PC-3 (cell line): ENCODE data around the gene GET3. TPM values are rescaled to one million over a fixed set of nuclear protein-coding genes. Genes with fewer than 3 reads are reported as not detected.
"Not testable (repeated sequence)": the region's sequence is repeated elsewhere in the genome, so short reads cannot be mapped to it uniquely, and the experiment has no call there.

Experiments
- ATAC-seq: fragments of 200-7000 bp; cut with Tn5 transposase; 2 replicates; pipeline ENCODE4 v1.9.1; 2020; ENCODE audit warnings: mild to moderate bottlenecking, moderate library complexity
- BruUV-seq: library from RNA; stranded (reverse); fragments of 400-500 nt; replicated peaks from 2 replicates; lab custom pipeline; 2021; lab: Mats Ljungman, UMichigan
- CTCF ChIA-PET: fragments of 300-600 bp; sonication (Branson Sonifier 250); formaldehyde crosslinking; loops from one replicate; lab custom pipeline; 2022; ENCODE audit warnings: antibody characterized with exemption; lab: Charles Lee
- POLR2A ChIA-PET: fragments of 300-600 bp; sonication (Branson Sonifier 250); formaldehyde crosslinking; loops from one replicate; lab custom pipeline; 2022; ENCODE audit warnings: antibody characterized with exemption; ENCODE audit not compliant: unreplicated experiment; lab: Charles Lee
- DNase-seq: peaks from one replicate; pipeline ENCODE4 v3.0.0-alpha.2; 2015
- H2AFZ ChIP-seq: fragments of 300-600 bp; sonication (generic); 2 replicates; pipeline ENCODE4 v1.6.0; 2016; ENCODE audit warnings: antibody characterized with exemption, low read length
- H3F3A ChIP-seq: fragments of 300-600 bp; sonication (generic); one replicate; pipeline ENCODE4 v1.6.0; 2017; ENCODE audit warnings: antibody characterized with exemption, low read length, control low read depth, mild to moderate bottlenecking; ENCODE audit not compliant: unreplicated experiment
- H3K27ac ChIP-seq: fragments of 300-600 bp; sonication (generic); 2 replicates; pipeline ENCODE4 v1.5.1; 2016; ENCODE audit warnings: mild to moderate bottlenecking, low read length
- H3K27me3 ChIP-seq: fragments of 300-600 bp; sonication (generic); 2 replicates; pipeline ENCODE4 v1.6.1; 2016; ENCODE audit warnings: low read length, mixed read lengths
- H3K36me3 ChIP-seq: fragments of 300-600 bp; sonication (generic); 2 replicates; pipeline ENCODE4 v1.6.1; 2016; ENCODE audit warnings: low read depth, mixed run types, low read length, mixed read lengths
- H3K4me1 ChIP-seq: fragments of 300-600 bp; sonication (generic); 2 replicates; pipeline ENCODE4 v1.5.1; 2016; ENCODE audit warnings: low read length; ENCODE audit not compliant: insufficient read depth
- H3K4me2 ChIP-seq: fragments of 300-600 bp; sonication (generic); 2 replicates; pipeline ENCODE4 v1.6.0; 2016; ENCODE audit warnings: low read length
- H3K4me3 ChIP-seq: fragments of 300-600 bp; sonication (generic); 2 replicates; pipeline ENCODE4 v1.5.1; 2016; ENCODE audit warnings: mild to moderate bottlenecking, low read length, mixed read lengths
- H3K79me2 ChIP-seq: fragments of 300-600 bp; sonication (generic); 2 replicates; pipeline ENCODE4 v1.6.1; 2017; ENCODE audit warnings: low read length, mixed read lengths
- H3K9ac ChIP-seq: fragments of 300-600 bp; sonication (generic); 2 replicates; pipeline ENCODE4 v1.6.0; 2016; ENCODE audit warnings: mild to moderate bottlenecking, low read length
- H3K9me2 ChIP-seq: fragments of 300-600 bp; sonication (generic); replicated peaks from 2 replicates; pipeline ENCODE4 v1.6.1; 2016; ENCODE audit warnings: mixed run types, low read length, mixed read lengths
- H3K9me3 ChIP-seq: fragments of 300-600 bp; sonication (generic); 2 replicates; pipeline ENCODE4 v1.6.1; 2016; ENCODE audit warnings: low read length, mixed read lengths
- H4K20me1 ChIP-seq: fragments of 300-600 bp; sonication (generic); 2 replicates; pipeline ENCODE4 v1.6.1; 2016; ENCODE audit warnings: low read length, mixed read lengths
- EZH2 ChIP-seq: fragments of 300-600 bp; sonication (generic); IDR thresholded peaks from one replicate; pipeline ENCODE4 v1.6.1; 2017; ENCODE audit warnings: antibody characterized with exemption, mild to moderate bottlenecking, low read length; ENCODE audit not compliant: unreplicated experiment
- EZH2phosphoT487 ChIP-seq: fragments of 300-600 bp; sonication (generic); IDR thresholded peaks from 2 replicates; pipeline ENCODE4 v1.6.1; 2018; ENCODE audit warnings: mild to moderate bottlenecking, antibody characterized with exemption, low read length, borderline replicate concordance
- intact Hi-C: fragments of 100-400 bp; cut with micrococcal nuclease; formaldehyde crosslinking; loops from 2 replicates; pipeline ENCODE4 v1.9.0; 2023
- total RNA-seq: library from RNA; depleted of rRNA; stranded (reverse); fragments of >200 nt; gene quantifications from 2 replicates; pipeline ENCODE4 v1.2.3, GENCODE V29; 2014
- TF ChIP-seq, protein P1 (sequence below): fragments of 300-600 bp; sonication (generic); conservative IDR thresholded peaks from 2 replicates; pipeline ENCODE4 v1.5.1; 2017; ENCODE audit warnings: antibody characterized with exemption, low read depth, mild to moderate bottlenecking, low read length

The GET3 gene
- total RNA-seq, 1 experiment from 2014 or later, result 264 TPM

DNA sequence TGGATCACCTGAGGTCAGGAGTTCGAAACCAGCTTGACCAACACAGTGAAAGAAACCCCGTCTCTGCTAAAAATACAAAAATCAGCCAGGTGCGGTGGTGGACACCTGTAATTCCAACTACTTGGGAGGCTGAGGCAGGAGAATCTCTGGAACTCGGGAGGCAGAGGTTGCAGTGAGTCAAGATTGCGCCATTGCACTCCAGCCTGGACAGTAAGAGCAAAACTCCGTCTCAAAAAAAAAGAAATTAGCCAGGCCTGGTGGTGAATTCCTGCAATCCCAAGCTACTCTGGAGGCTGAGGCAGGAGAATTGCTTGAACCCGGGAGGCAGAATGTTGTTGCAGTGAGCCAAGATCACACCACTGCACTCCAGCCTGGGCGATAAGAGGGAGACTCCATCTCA lies 28.7 kb upstream of the GET3 start:
- no TSS peak for BruUV-seq

DNA sequence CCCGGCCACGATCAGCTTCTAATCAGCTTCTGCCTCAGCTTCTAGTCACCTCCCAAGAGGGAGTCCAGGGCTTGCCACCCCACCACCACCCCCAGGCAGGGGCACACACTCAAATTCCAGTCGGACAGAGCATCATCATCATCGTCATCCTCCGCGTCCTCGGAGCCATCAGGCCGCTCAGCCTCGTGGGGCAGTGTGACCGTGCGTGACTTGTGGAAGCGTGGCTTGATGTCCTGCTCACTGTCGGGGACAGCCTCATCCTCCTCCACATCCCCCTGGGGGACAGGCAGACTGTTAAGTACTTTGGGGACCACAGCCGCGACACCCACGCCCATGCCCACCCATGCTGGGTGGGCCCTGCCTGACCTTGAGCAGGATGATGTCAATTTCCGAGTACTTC lies 26.1 kb upstream of the GET3 start:
- TF ChIP-seq EZH2phosphoT487, result no peak
- no peak for TF ChIP-seq EZH2
- peaks cover 74% of the 10 kb centered on the region for H3K36me3 ChIP-seq
- no peak overlapping the region for H3K9ac ChIP-seq
- no peaks in the 10 kb centered on the region for H3K27me3 ChIP-seq
- H3K4me2 ChIP-seq, result no peak overlapping the region
- ATAC-seq, result no peak
- no peak for DNase-seq
- no peaks in the 10 kb centered on the region for H3K4me1 ChIP-seq
- H3K27ac ChIP-seq, result no peak overlapping the region
- no peaks in the 10 kb centered on the region for H3F3A ChIP-seq
- no peak overlapping the region for H3K4me3 ChIP-seq
- H3K9me2 ChIP-seq, result no peaks in the 10 kb centered on the region
- ChIA-PET CTCF (no interaction called here), POLR2A (interaction anchor here (0.6 kb wide), 1 partner anchor 11 kb away, joined by 3 read pairs; no protein-coding TSS in a partner anchor)
- H3K79me2 ChIP-seq, result peaks cover 9% of the 10 kb centered on the region
- BruUV-seq, result no TSS peak
- intact Hi-C loops, result no loop called here
- no peaks in the 10 kb centered on the region for H4K20me1 ChIP-seq
- no peaks in the 10 kb centered on the region for H3K9me3 ChIP-seq
- H2AFZ ChIP-seq, result no peak overlapping the region

More for the DNA sequence above, 28.7 kb upstream of the GET3 start:
- Histone ChIP-seq H3K27ac (no peak overlapping the region), H3K79me2 (no peaks in the 10 kb centered on the region), H3K9ac (no peak overlapping the region), H4K20me1 (no peaks in the 10 kb centered on the region), H3K9me2 (no peaks in the 10 kb centered on the region), H3F3A (no peaks in the 10 kb centered on the region), H3K4me2 (no peak overlapping the region), H3K4me3 (no peak overlapping the region), H3K4me1 (no peaks in the 10 kb centered on the region), H3K36me3 (peaks cover 70% of the 10 kb centered on the region), H3K27me3 (no peaks in the 10 kb centered on the region), H2AFZ (no peak overlapping the region), H3K9me3 (no peaks in the 10 kb centered on the region)
- ChIA-PET POLR2A (no interaction called here), CTCF (no interaction called here)
- intact Hi-C loops, result no loop called here
- DNase-seq (no peak), ATAC-seq (no peak)
- TF ChIP-seq EZH2 (no peak), EZH2phosphoT487 (no peak)
- TF ChIP-seq, protein P1, sequence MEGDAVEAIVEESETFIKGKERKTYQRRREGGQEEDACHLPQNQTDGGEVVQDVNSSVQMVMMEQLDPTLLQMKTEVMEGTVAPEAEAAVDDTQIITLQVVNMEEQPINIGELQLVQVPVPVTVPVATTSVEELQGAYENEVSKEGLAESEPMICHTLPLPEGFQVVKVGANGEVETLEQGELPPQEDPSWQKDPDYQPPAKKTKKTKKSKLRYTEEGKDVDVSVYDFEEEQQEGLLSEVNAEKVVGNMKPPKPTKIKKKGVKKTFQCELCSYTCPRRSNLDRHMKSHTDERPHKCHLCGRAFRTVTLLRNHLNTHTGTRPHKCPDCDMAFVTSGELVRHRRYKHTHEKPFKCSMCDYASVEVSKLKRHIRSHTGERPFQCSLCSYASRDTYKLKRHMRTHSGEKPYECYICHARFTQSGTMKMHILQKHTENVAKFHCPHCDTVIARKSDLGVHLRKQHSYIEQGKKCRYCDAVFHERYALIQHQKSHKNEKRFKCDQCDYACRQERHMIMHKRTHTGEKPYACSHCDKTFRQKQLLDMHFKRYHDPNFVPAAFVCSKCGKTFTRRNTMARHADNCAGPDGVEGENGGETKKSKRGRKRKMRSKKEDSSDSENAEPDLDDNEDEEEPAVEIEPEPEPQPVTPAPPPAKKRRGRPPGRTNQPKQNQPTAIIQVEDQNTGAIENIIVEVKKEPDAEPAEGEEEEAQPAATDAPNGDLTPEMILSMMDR, result no peak

DNA sequence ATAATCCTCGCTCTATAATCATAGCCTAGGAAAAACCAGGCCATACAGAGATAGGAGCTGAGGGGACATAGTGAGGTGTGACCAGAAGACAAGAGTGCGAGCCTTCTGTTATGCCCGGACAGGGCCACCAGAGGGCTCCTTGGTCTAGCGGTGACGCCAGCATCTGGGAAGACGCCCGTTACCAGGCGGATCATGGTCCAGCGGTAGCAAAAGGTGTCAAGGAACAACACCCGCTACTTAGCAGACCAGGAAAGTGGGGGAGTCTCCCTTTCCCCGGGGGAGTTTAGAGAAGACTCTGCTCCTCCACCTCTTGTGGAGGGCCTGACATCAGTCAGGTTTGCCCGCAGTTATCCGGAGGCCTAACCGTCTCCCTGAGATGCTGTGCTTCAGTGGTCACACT lies 25.2 kb upstream of the GET3 start:
- H3K27me3 ChIP-seq, H2AFZ ChIP-seq, H3F3A ChIP-seq, ATAC-seq, BruUV-seq, H3K27ac ChIP-seq, H3K9me2 ChIP-seq, H3K4me1 ChIP-seq, POLR2A ChIA-PET, H3K9me3 ChIP-seq, CTCF ChIA-PET, intact Hi-C loops, DNase-seq, H4K20me1 ChIP-seq, H3K9ac ChIP-seq, H3K4me3 ChIP-seq, H3K4me2 ChIP-seq: not testable (repeated sequence)
- Histone ChIP-seq H3K36me3 (peaks cover 70% of the 10 kb centered on the region), H3K79me2 (peaks cover 18% of the 10 kb centered on the region)

DNA sequence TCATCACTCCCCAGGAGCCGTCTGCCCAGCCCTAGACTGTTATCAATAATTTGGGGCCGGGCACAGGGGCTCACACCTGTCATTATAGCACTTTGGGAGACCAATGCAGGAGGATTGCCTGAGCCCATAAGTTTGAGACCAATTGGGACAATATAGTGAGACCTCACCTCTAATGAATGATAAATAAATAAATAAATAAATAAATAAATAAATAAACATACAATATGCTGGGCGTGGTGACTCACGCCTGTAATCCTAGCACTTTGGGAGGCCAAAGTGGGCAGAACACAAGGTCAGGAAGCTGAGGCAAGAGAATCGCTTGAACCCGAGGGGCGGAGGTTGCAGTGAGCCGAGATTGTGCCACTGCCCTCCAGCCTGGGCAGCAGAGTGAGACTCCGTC lies 24.0 kb upstream of the GET3 start:
- H3K4me2 ChIP-seq, ATAC-seq, H3K4me3 ChIP-seq, intact Hi-C loops, POLR2A ChIA-PET, DNase-seq, H2AFZ ChIP-seq, H3F3A ChIP-seq, BruUV-seq, H3K27ac ChIP-seq, H3K9ac ChIP-seq, H3K9me3 ChIP-seq, H3K27me3 ChIP-seq, H3K4me1 ChIP-seq, H3K9me2 ChIP-seq, H4K20me1 ChIP-seq: not testable (repeated sequence)
- CTCF ChIA-PET, result interaction anchor here (1.1 kb wide), 1 partner anchor 44 kb away, joined by 4 read pairs; no protein-coding TSS in a partner anchor
- H3K79me2 ChIP-seq, result peaks cover 30% of the 10 kb centered on the region
- peaks cover 74% of the 10 kb centered on the region for H3K36me3 ChIP-seq
